CD4-positive, alpha-beta T cell (primary cell): ENCODE measurements around the gene ETNPPL. TPM values are rescaled to one million over a fixed set of nuclear protein-coding genes. Genes with fewer than 3 reads are reported as not detected.

Source experiments
- ATAC-seq: fragments of 200-7000 bp; cut with Tn5 transposase; one replicate; pipeline ENCODE4 v1.10.0; 2022; ENCODE audit warnings: mild to moderate bottlenecking; ENCODE audit not compliant: poor library complexity
- CTCF ChIA-PET: fragments of 350-600 bp; sonication (Branson Sonifier 250); formaldehyde crosslinking; loops from one replicate; lab custom pipeline; 2021; ENCODE audit warnings: antibody characterized with exemption, inconsistent platforms; lab: Charles Lee
- POLR2A ChIA-PET: fragments of 350-600 bp; sonication (Branson Sonifier 250); formaldehyde crosslinking; loops from one replicate; lab custom pipeline; 2021; ENCODE audit warnings: antibody characterized with exemption, inconsistent platforms; lab: Charles Lee
- DNase-seq, 14 experiments: peaks; one replicate each; pipeline ENCODE4 v3.0.0-alpha.2; 2013 to 2020; ENCODE audit warnings: mixed read lengths in 2 of 14
- H3K27ac ChIP-seq, 2 donors: one replicate each; pipeline versions ENCODE4 v1.5.1 to v1.7.0; 2013; ENCODE audit warnings: low read length in 2 of 2, low read depth in 1 of 2, mild to moderate bottlenecking in 1 of 2
- H3K27me3 ChIP-seq, 2 experiments: 1 replicate in 1 of 2; 2 replicates in 1 of 2; pipeline versions ENCODE4 v1.6.1 to v1.7.0; 2013; ENCODE audit warnings: low read length in 2 of 2, control low read depth in 1 of 2, mild to moderate bottlenecking in 1 of 2, moderate library complexity in 1 of 2; ENCODE audit not compliant: insufficient read depth in 2 of 2, control insufficient read depth in 1 of 2
- H3K36me3 ChIP-seq: one replicate; pipeline ENCODE4 v1.6.1; 2013; ENCODE audit warnings: low read length, control low read depth; ENCODE audit not compliant: insufficient read depth
- H3K4me1 ChIP-seq: one replicate; pipeline ENCODE4 v1.6.1; 2013; ENCODE audit warnings: low read length, control low read depth; ENCODE audit not compliant: insufficient read depth
- H3K4me3 ChIP-seq: one replicate; pipeline ENCODE4 v1.5.1; 2013; ENCODE audit warnings: mild to moderate bottlenecking, low read length, moderate library complexity
- H3K9me3 ChIP-seq, 2 experiments: 1 replicate in 1 of 2; 2 replicates in 1 of 2; pipeline versions ENCODE4 v1.6.1 to v1.7.0; 2013; ENCODE audit warnings: low read length in 2 of 2, mild to moderate bottlenecking in 2 of 2, control low read depth in 1 of 2, moderate library complexity in 1 of 2; ENCODE audit not compliant: control insufficient read depth in 1 of 2, insufficient read depth in 1 of 2
- H3K27ac Mint-ChIP-seq: one replicate; pipeline ENCODE4 v1.8.0; 2020; ENCODE audit warnings: mixed read lengths
- H3K27me3 Mint-ChIP-seq: one replicate; pipeline ENCODE4 v1.8.0; 2021; ENCODE audit warnings: mixed read lengths
- H3K36me3 Mint-ChIP-seq: one replicate; pipeline ENCODE4 v1.8.0; 2021; ENCODE audit warnings: low read depth, mixed read lengths
- H3K4me1 Mint-ChIP-seq: one replicate; pipeline ENCODE4 v1.8.0; 2021; ENCODE audit warnings: low read depth, mixed read lengths
- H3K4me3 Mint-ChIP-seq: one replicate; pipeline ENCODE4 v1.8.0; 2020; ENCODE audit warnings: mild to moderate bottlenecking, mixed read lengths
- H3K9me3 Mint-ChIP-seq: one replicate; pipeline ENCODE4 v1.8.0; 2020; ENCODE audit warnings: mixed read lengths
- CTCF ChIP-seq: fragments of 200-600 bp; IDR thresholded peaks from one replicate; pipeline ENCODE4 v1.8.0; 2022; ENCODE audit warnings: antibody characterized with exemption, mild to moderate bottlenecking
- intact Hi-C, 2 experiments: fragments of 100-400 bp; cut with DNase I in 1 of 2; cut with micrococcal nuclease in 1 of 2; formaldehyde crosslinking; loops; one replicate each; pipeline versions ENCODE4 v1.15.1 to v1.9.0; 2023 to 2025; cut with DNase I, micrococcal nuclease
- polyA plus RNA-seq, 2 donors: library from polyadenylated mRNA; unstranded; fragments of 120-200 nt; gene quantifications; one replicate each; pipeline ENCODE4 v1.2.1, GENCODE V29; 2013
- total RNA-seq, 174 experiments: library from RNA in 2 of 174; stranded (reverse) in 2 of 174; gene quantifications; one replicate each; pipeline ENCODE4 v1.2.3 and lab custom pipeline; 2021 to 2026

The ETNPPL gene
- total RNA-seq: not detected
- polyA plus RNA-seq (2013, experiment 1 of 2): not detected
- not detected for polyA plus RNA-seq (2013, experiment 2 of 2)
- 0 to 0.12 (median 0) reads per million in 172 experiments for total RNA-seq (lab: John Stamatoyannopoulos, UW)

DNA sequence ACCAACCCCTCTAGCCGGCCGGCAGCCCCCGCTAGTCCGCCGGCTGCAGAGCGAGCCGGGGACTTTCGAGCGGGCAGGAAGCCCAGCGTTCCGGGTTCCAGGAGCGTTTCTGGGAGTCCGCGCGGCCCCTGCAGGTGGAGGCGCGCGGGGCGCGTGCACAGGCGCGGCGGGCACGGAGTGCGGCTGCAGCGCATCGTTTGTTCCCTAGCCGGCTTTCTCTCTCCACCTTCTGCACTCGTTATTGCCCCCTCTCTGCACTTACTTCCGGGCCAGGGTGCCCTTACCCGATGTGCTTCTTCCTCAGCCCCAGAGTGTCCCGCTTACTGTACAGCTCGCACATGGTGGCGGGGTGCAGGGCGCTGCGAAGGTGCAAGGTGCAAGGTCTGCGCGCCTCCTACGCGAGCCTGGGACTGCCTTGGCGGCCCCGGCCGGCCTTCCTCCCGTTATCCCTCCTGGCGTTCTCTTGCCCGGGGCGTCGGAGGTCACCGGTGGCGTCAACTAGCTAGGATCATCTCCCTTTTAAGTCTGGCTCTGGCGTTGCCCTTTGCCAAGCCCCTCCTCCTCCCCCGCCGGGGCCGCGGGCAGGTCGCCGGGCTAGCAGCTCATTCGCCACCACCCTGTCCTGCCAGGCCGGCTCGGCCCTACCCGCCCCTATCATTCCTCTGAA lies at the start of gene ETNPPL:
TSS of gene ETNPPL (minus strand) at position 495 of the 667 bp plus-strand sequence. CDS start at position 340, 155 bp downstream.
- H3K4me3 Mint-ChIP-seq: peak within 1 kb of the TSS; percentile 82
- no peaks in the 10 kb centered on the region for H3K36me3 Mint-ChIP-seq
- peak; percentile 69 for ATAC-seq
- CTCF ChIA-PET: no interaction called here
- peak within 1 kb of the TSS; percentile 55 for H3K4me3 ChIP-seq
- H3K9me3 Mint-ChIP-seq: no peaks in the 10 kb centered on the region
- no peak within 1 kb of the TSS for H3K27ac ChIP-seq
- intact Hi-C loops: no loop called here
- H3K9me3 ChIP-seq: peaks cover 4 to 5% of the 10 kb centered on the region in 2 experiments
- peak in 10 of 14 experiments; percentile 0 to 39 (median 14) for DNase-seq
- peaks cover 29 to 47% of the 10 kb centered on the region in 2 experiments for H3K27me3 ChIP-seq
- no peaks in the 10 kb centered on the region for H3K36me3 ChIP-seq
- no peak for TF ChIP-seq CTCF
- H3K27ac Mint-ChIP-seq: no peak within 1 kb of the TSS
- POLR2A ChIA-PET: no interaction called here
- H3K4me1 Mint-ChIP-seq: peaks cover 13% of the 10 kb centered on the region
- peaks cover 66% of the 10 kb centered on the region for H3K27me3 Mint-ChIP-seq
- peaks cover 15% of the 10 kb centered on the region for H3K4me1 ChIP-seq

GRCh38 chr4:108811486-108811885 lies 48.6 kb upstream of the ETNPPL start:
- H3K36me3 ChIP-seq: no peaks in the 10 kb centered on the region
- H3K36me3 Mint-ChIP-seq: no peaks in the 10 kb centered on the region
- no peaks in the 10 kb centered on the region for H3K4me1 Mint-ChIP-seq
- H3K4me3 ChIP-seq: no peak overlapping the region
- ChIA-PET CTCF (no interaction called here), POLR2A (no interaction called here)
- no peak overlapping the region for H3K27ac ChIP-seq
- no peak for TF ChIP-seq CTCF
- H3K9me3 Mint-ChIP-seq: no peaks in the 10 kb centered on the region
- H3K9me3 ChIP-seq: no peaks in the 10 kb centered on the region
- H3K4me1 ChIP-seq: no peaks in the 10 kb centered on the region
- peaks cover 42% of the 10 kb centered on the region for H3K27me3 Mint-ChIP-seq
- H3K4me3 Mint-ChIP-seq: no peak overlapping the region
- intact Hi-C loops: no loop called here
- ATAC-seq (no peak), DNase-seq (no peak)
- H3K27me3 ChIP-seq: peaks cover 2 to 3% of the 10 kb centered on the region in 2 experiments
- no peak overlapping the region for H3K27ac Mint-ChIP-seq

GRCh38 chr4:108810087-108810486 lies 47.2 kb upstream of the ETNPPL start:
- Mint-ChIP-seq H3K27ac (no peak overlapping the region), H3K4me1 (no peaks in the 10 kb centered on the region), H3K36me3 (no peaks in the 10 kb centered on the region), H3K4me3 (no peak overlapping the region), H3K9me3 (no peaks in the 10 kb centered on the region), H3K27me3 (peaks cover 34% of the 10 kb centered on the region)
- ChIA-PET CTCF (no interaction called here), POLR2A (no interaction called here)
- H3K9me3 ChIP-seq: no peaks in the 10 kb centered on the region
- H3K36me3 ChIP-seq: no peaks in the 10 kb centered on the region
- ATAC-seq (no peak), DNase-seq (no peak)
- no peaks in the 10 kb centered on the region for H3K4me1 ChIP-seq
- no peak overlapping the region for H3K4me3 ChIP-seq
- no peak for TF ChIP-seq CTCF
- intact Hi-C loops: no loop called here
- H3K27ac ChIP-seq: no peak overlapping the region
- peaks cover 0 to 3% of the 10 kb centered on the region in 2 experiments for H3K27me3 ChIP-seq
